H9 (cell line): ENCODE data around the gene GNAI1. TPM values are rescaled to one million over a fixed set of nuclear protein-coding genes. Genes with fewer than 3 reads are reported as not detected.

Source experiments
- DNase-seq: peaks from one replicate; pipeline ENCODE4 v3.0.0-alpha.2; 2017
- H2AFZ ChIP-seq: one replicate; pipeline ENCODE4 v1.6.1; 2013; ENCODE audit warnings: mild to moderate bottlenecking, low read length, control low read depth, moderate library complexity
- H2AK5ac ChIP-seq: 2 replicates; pipeline ENCODE4 v1.6.1; 2013; ENCODE audit warnings: low read length, control low read depth, mixed read lengths; ENCODE audit not compliant: insufficient read length
- H2BK120ac ChIP-seq: one replicate; pipeline ENCODE4 v1.6.1; 2013; ENCODE audit warnings: low read depth, mild to moderate bottlenecking, low read length, control low read depth, inconsistent platforms; ENCODE audit not compliant: poor library complexity, severe bottlenecking
- H2BK12ac ChIP-seq: 2 replicates; pipeline ENCODE4 v1.6.1; 2013; ENCODE audit warnings: low read length, control low read depth, mixed read lengths, low read depth; ENCODE audit not compliant: insufficient read length
- H2BK15ac ChIP-seq: 2 replicates; pipeline ENCODE4 v1.6.1; 2013; ENCODE audit warnings: low read depth, low read length, control low read depth
- H2BK20ac ChIP-seq: one replicate; pipeline ENCODE4 v1.6.1; 2013; ENCODE audit warnings: low read depth, mild to moderate bottlenecking, low read length, control low read depth, inconsistent platforms; ENCODE audit not compliant: poor library complexity, severe bottlenecking
- H2BK5ac ChIP-seq: 2 replicates; pipeline ENCODE4 v1.6.1; 2013; ENCODE audit warnings: low read length, control low read depth, mixed read lengths; ENCODE audit not compliant: insufficient read length
- H3K14ac ChIP-seq: 2 replicates; pipeline ENCODE4 v1.6.1; 2013; ENCODE audit warnings: low read length, control low read depth; ENCODE audit not compliant: insufficient read depth
- H3K18ac ChIP-seq: 2 replicates; pipeline ENCODE4 v1.6.1; 2013; ENCODE audit warnings: low read depth, mild to moderate bottlenecking, mixed read lengths, low read length, control low read depth; ENCODE audit not compliant: insufficient read length
- H3K23ac ChIP-seq: 2 replicates; pipeline ENCODE4 v1.6.1; 2013; ENCODE audit warnings: low read length, control low read depth, mixed read lengths, low read depth; ENCODE audit not compliant: insufficient read length
- H3K23me2 ChIP-seq: 2 replicates; pipeline ENCODE4 v1.6.1; 2013; ENCODE audit warnings: low read depth, mild to moderate bottlenecking, mixed read lengths, low read length, control low read depth; ENCODE audit not compliant: insufficient read length, poor library complexity, severe bottlenecking
- H3K27ac ChIP-seq: 2 replicates; pipeline ENCODE4 v1.5.1; 2013; ENCODE audit warnings: low read length, control low read depth, mixed read lengths, low read depth; ENCODE audit not compliant: insufficient read length
- H3K27me3 ChIP-seq: 2 replicates; pipeline ENCODE4 v1.6.1; 2013; ENCODE audit warnings: low read length, control low read depth, inconsistent platforms; ENCODE audit not compliant: insufficient read depth
- H3K4ac ChIP-seq: 2 replicates; pipeline ENCODE4 v1.6.1; 2013; ENCODE audit warnings: low read depth, mild to moderate bottlenecking, control low read depth, inconsistent platforms, low read length, moderate library complexity
- H3K4me1 ChIP-seq: 2 replicates; pipeline ENCODE4 v1.6.1; 2013; ENCODE audit warnings: low read length, control low read depth, inconsistent platforms; ENCODE audit not compliant: insufficient read depth
- H3K4me2 ChIP-seq: 2 replicates; pipeline ENCODE4 v1.6.1; 2013; ENCODE audit warnings: low read length, control low read depth, mixed read lengths; ENCODE audit not compliant: insufficient read length, insufficient read depth
- H3K56ac ChIP-seq: 2 replicates; pipeline ENCODE4 v1.6.1; 2013; ENCODE audit warnings: low read depth, mild to moderate bottlenecking, mixed read lengths, low read length, control low read depth; ENCODE audit not compliant: insufficient read length
- H3K79me1 ChIP-seq: 2 replicates; pipeline ENCODE4 v1.6.1; 2013; ENCODE audit warnings: low read depth, mild to moderate bottlenecking, moderate library complexity, low read length, control low read depth, inconsistent platforms; ENCODE audit not compliant: insufficient read depth, poor library complexity, severe bottlenecking
- H3K79me2 ChIP-seq: 2 replicates; pipeline ENCODE4 v1.6.1; 2013; ENCODE audit warnings: low read length, control low read depth, inconsistent platforms; ENCODE audit not compliant: insufficient read depth
- H3K9ac ChIP-seq: 2 replicates; pipeline ENCODE4 v1.6.1; 2013; ENCODE audit warnings: low read length, control low read depth, mixed read lengths; ENCODE audit not compliant: insufficient read length; ENCODE audit errors: extremely low read depth
- H3K9me3 ChIP-seq: one replicate; pipeline ENCODE4 v1.6.1; 2013; ENCODE audit warnings: low read depth, low read length, inconsistent platforms; ENCODE audit not compliant: control insufficient read depth
- H3T11ph ChIP-seq: one replicate; pipeline ENCODE4 v1.6.1; 2013; ENCODE audit warnings: mild to moderate bottlenecking, low read length, control low read depth, inconsistent platforms
- H4K20me1 ChIP-seq: one replicate; pipeline ENCODE4 v1.6.1; 2013; ENCODE audit not compliant: control insufficient read depth, insufficient read length, insufficient read depth
- H4K5ac ChIP-seq: 2 replicates; pipeline ENCODE4 v1.6.1; 2013; ENCODE audit warnings: low read depth, mild to moderate bottlenecking, mixed read lengths, low read length, control low read depth; ENCODE audit not compliant: insufficient read length
- H4K8ac ChIP-seq: replicated peaks from 2 replicates; pipeline ENCODE4 v1.6.1; 2013; ENCODE audit warnings: low read length, control low read depth, mixed read lengths, low read depth; ENCODE audit not compliant: insufficient read length
- H4K91ac ChIP-seq: 2 replicates; pipeline ENCODE4 v1.6.1; 2013; ENCODE audit warnings: low read depth, mild to moderate bottlenecking, moderate library complexity, mixed read lengths, low read length, control low read depth; ENCODE audit not compliant: insufficient read length
- H3K27ac Mint-ChIP-seq, 3 experiments: 2 replicates in 2 of 3; 3 replicates in 1 of 3; pipeline ENCODE4 v1.8.0; 2020 to 2021; ENCODE audit warnings: mixed read lengths in 3 of 3, mild to moderate bottlenecking in 1 of 3, moderate library complexity in 1 of 3
- H3K27me3 Mint-ChIP-seq: 2 replicates; pipeline ENCODE4 v1.8.0; 2021; ENCODE audit warnings: low read depth, mild to moderate bottlenecking, moderate library complexity, mixed read lengths
- H3K36me3 Mint-ChIP-seq, 3 experiments: 2 replicates in 2 of 3; 3 replicates in 1 of 3; pipeline ENCODE4 v1.8.0; 2020 to 2021; ENCODE audit warnings: low read depth in 3 of 3, mixed read lengths in 3 of 3; ENCODE audit not compliant: insufficient read depth in 1 of 3
- H3K4me1 Mint-ChIP-seq, 2 experiments: 2 replicates each; pipeline ENCODE4 v1.8.0; 2020; ENCODE audit warnings: mixed read lengths in 2 of 2
- H3K4me3 Mint-ChIP-seq, 2 experiments: 2 replicates in 1 of 2; 3 replicates in 1 of 2; pipeline ENCODE4 v1.8.0; 2020 to 2021; ENCODE audit warnings: mild to moderate bottlenecking in 2 of 2, mixed read lengths in 2 of 2, moderate library complexity in 1 of 2
- H3K9me3 Mint-ChIP-seq, 2 experiments: 2 replicates in 1 of 2; 3 replicates in 1 of 2; pipeline ENCODE4 v1.8.0; 2020; ENCODE audit warnings: mild to moderate bottlenecking in 2 of 2, mixed read lengths in 2 of 2, moderate library complexity in 1 of 2
- CTCF ChIP-seq: fragments of 200-600 bp; sonication (generic); conservative IDR thresholded peaks from 3 replicates; pipeline ENCODE4 v1.8.0; 2021; ENCODE audit warnings: antibody characterized with exemption, mild to moderate bottlenecking
- WGBS: extraction: QIAGEN DNeasy Blood & Tissue Kit; methylation state at CpG from one replicate; pipeline ENCODE4 v1.1.7; 2013; ENCODE audit warnings: missing lambda C conversion rate, low lambda C conversion rate, mixed read lengths; ENCODE audit not compliant: insufficient read length; ENCODE audit errors: extremely low coverage; 5-methylcytosine and 5-hydroxymethylcytosine counted together
- total RNA-seq: library from RNA; stranded (reverse); gene quantifications from 2 replicates; pipeline ENCODE4 v1.2.1, GENCODE V29; 2021

Gene GNAI1
- total RNA-seq, 1 experiment from 2014 or later = 14.1 TPM

- H3K4me1 Mint-ChIP-seq = peaks cover 38 to 46% of the 10 kb centered on the region in 2 experiments
- no peaks in the 10 kb centered on the region for H3K27me3 ChIP-seq
- no peak overlapping the region for H2BK120ac ChIP-seq
- H4K8ac ChIP-seq = no peak overlapping the region
- no peak overlapping the region for H2AK5ac ChIP-seq
- H2BK15ac ChIP-seq = no peak overlapping the region
- H3K4me3 Mint-ChIP-seq = no peak overlapping the region
- no peak overlapping the region for H3K27ac ChIP-seq
- H3K27me3 Mint-ChIP-seq = no peaks in the 10 kb centered on the region
- DNase-seq = no peak
- H2AFZ ChIP-seq = no peak overlapping the region
- H4K5ac ChIP-seq = no peak overlapping the region
- H4K91ac ChIP-seq = no peak overlapping the region
- no peak overlapping the region for H3K14ac ChIP-seq
- H3K9me3 ChIP-seq = no peaks in the 10 kb centered on the region
- no peaks in the 10 kb centered on the region for H3K23me2 ChIP-seq
- no peak overlapping the region for H3K4ac ChIP-seq
- no peak overlapping the region for H3K9ac ChIP-seq
- no peak overlapping the region for H2BK20ac ChIP-seq
- H3K18ac ChIP-seq = no peak overlapping the region
- peaks cover 7% of the 10 kb centered on the region; the same call in 1 of the 2 replicates for H3K79me2 ChIP-seq
- no peaks in the 10 kb centered on the region for H3K9me3 Mint-ChIP-seq
- no peak overlapping the region for H3K4me2 ChIP-seq
- H3K79me1 ChIP-seq = peaks cover 4% of the 10 kb centered on the region
- TF ChIP-seq CTCF = no peak
- no peaks in the 10 kb centered on the region; the same call in 1 of the 2 replicates for H3K4me1 ChIP-seq
- no peak overlapping the region for H3K23ac ChIP-seq
- H4K20me1 ChIP-seq = no peaks in the 10 kb centered on the region
- no peaks in the 10 kb centered on the region for H3K36me3 Mint-ChIP-seq
- H3T11ph ChIP-seq = no peak overlapping the region
- WGBS = no CpG with 5 or more reads among the region's 3 CpGs
- H3K56ac ChIP-seq = no peak overlapping the region
- no peak overlapping the region for H3K27ac Mint-ChIP-seq
- no peak overlapping the region for H2BK5ac ChIP-seq
- H2BK12ac ChIP-seq = no peak overlapping the region
These were observed 13.1 kb downstream of the GNAI1 start for GRCh38 chr7:80147543-80148391.
